Fibroblast of pulmonary artery (primary cell): Measurements from ENCODE around the gene IFT52.

Source experiments
- DNase-seq: peaks from one replicate; pipeline ENCODE4 v3.0.0-alpha.2; 2010; ENCODE audit warnings: low read depth
- H3K4me3 ChIP-seq: replicated peaks from 2 replicates; pipeline ENCODE4 v1.5.1; 2011; ENCODE audit warnings: low read depth, mild to moderate bottlenecking, control low read depth, low read length, moderate library complexity
- CTCF ChIP-seq: IDR thresholded peaks from 2 replicates; pipeline ENCODE4 v1.5.1; 2011; ENCODE audit warnings: mild to moderate bottlenecking, control low read depth, low read length, inconsistent platforms; ENCODE audit errors: missing control alignments

The IFT52 gene

GRCh38 chr20:43690943-43691598 is 100.3 kb downstream of the IFT52 start:
- no peak for TF ChIP-seq CTCF
- no peak for DNase-seq
- H3K4me3 ChIP-seq = no peak overlapping the region

DNA sequence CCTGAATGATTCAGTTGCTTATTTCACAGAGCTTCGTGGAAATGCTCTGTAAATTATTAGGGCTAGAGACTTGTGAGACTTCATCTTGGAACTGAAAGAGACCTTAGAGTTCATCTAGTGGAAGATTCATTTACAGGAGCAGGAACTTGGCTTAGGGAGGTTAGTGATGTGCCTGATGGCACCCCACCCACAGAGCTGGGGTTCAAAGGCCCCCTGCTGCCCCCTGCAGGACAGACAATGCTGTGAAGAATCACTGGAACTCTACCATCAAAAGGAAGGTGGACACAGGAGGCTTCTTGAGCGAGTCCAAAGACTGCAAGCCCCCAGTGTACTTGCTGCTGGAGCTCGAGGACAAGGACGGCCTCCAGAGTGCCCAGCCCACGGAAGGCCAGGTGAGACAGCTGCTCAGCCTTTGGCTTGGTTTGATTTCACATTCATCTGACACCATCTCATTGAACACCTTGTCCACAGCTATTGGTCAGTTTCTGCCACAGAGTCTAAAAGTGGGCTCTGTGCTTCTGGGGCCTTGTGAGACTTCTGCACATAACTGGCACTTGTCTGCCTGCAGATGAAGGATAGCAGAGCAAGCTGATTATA is 101.3 kb downstream of the IFT52 start:
- H3K4me3 ChIP-seq = no peak overlapping the region
- peak; percentile 38 for DNase-seq
- peak; percentile 62 for TF ChIP-seq CTCF

DNA sequence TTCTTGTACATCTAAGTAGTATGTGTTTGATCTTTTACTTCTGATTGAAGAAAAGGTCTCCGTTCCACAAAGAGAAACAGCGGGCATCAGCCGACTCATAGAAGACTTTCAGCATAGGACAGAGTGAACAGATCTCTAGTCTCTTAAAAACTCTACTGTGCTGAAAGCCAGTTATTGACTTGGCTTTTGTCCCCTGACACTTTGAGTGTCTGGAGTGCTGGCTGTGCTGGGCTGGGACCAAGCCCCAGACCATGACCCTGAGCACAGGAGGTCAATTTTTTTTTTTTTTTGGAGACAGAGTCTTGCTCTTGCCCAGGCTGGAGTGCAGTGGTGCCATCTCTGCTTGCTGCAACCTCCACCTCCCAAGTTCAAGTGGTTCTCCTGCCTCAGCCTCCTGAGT is 104.0 kb downstream of the IFT52 start:
- no peak for DNase-seq
- TF ChIP-seq CTCF = no peak
- no peak overlapping the region for H3K4me3 ChIP-seq

DNA sequence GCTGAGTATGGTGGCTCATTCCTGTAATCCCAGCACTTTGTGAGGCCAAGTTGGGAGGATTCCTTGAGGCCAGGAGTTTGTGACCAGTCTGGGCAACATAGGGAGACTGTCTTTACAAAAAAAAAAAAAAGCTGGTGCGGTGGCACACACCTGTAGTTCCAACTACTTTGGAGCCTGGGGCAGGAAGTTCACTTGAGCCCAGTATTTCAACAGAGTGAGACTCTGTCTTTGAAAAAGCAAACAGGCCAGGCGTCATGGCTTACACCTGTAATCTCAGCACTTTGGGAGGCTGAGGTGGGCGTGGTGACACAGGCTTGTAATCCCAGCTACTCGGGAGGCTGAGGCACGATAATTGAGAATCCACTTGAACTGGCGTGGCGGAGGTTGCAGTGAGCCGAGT is 104.8 kb downstream of the IFT52 start:
- TF ChIP-seq CTCF = no peak
- DNase-seq = no peak
- no peak overlapping the region for H3K4me3 ChIP-seq
